H1 (cell line): ENCODE data around the gene CD48. TPM values are rescaled to one million over a fixed set of nuclear protein-coding genes. Genes with fewer than 3 reads are reported as not detected.

Source experiments
- CTCF ChIA-PET: fragments of 300-600 bp; sonication (Branson Sonifier 250); formaldehyde crosslinking; loops from one replicate; lab custom pipeline; 2021; ENCODE audit not compliant: partially characterized antibody; lab: Charles Lee
- POLR2A ChIA-PET: fragments of 300-600 bp; sonication (Branson Sonifier 250); formaldehyde crosslinking; loops from one replicate; lab custom pipeline; 2021; ENCODE audit warnings: inconsistent platforms; ENCODE audit not compliant: partially characterized antibody; lab: Charles Lee
- DNase-seq, 2 experiments: peaks; one replicate each; pipeline versions ENCODE4 v3.0.0 to v3.0.0-alpha.2; 2010 to 2022; ENCODE audit warnings: low spot score in 2 of 2, low read depth in 1 of 2, mixed read lengths in 1 of 2
- FAIRE-seq: peaks from 2 replicates; lab custom pipeline; 2011; peaks lifted over from hg19 to GRCh38; lab: Jason Lieb, UNC
- H2AFZ ChIP-seq: 2 replicates; pipeline ENCODE4 v1.8.1; 2012; ENCODE audit warnings: low read length, inconsistent platforms
- H2AK5ac ChIP-seq: 2 replicates; pipeline ENCODE4 v1.6.1; 2013; ENCODE audit warnings: low read depth, low read length
- H2BK120ac ChIP-seq: replicated peaks from 2 replicates; pipeline ENCODE3; 2013; ENCODE audit warnings: low read depth, low read length, inconsistent platforms
- H2BK12ac ChIP-seq: 2 replicates; pipeline ENCODE4 v1.6.1; 2013; ENCODE audit warnings: low read depth, low read length
- H2BK15ac ChIP-seq: 2 replicates; pipeline ENCODE4 v1.6.1; 2013; ENCODE audit warnings: low read length
- H2BK20ac ChIP-seq: 2 replicates; pipeline ENCODE4 v1.6.1; 2013; ENCODE audit warnings: low read length
- H2BK5ac ChIP-seq: 2 replicates; pipeline ENCODE4 v1.6.1; 2013; ENCODE audit warnings: low read depth, low read length
- H3K14ac ChIP-seq: 2 replicates; pipeline ENCODE4 v1.6.1; 2013; ENCODE audit warnings: inconsistent platforms; ENCODE audit not compliant: insufficient read length
- H3K18ac ChIP-seq: 2 replicates; pipeline ENCODE4 v1.6.1; 2013; ENCODE audit warnings: low read length; ENCODE audit errors: extremely low read depth
- H3K23ac ChIP-seq: 2 replicates; pipeline ENCODE4 v1.6.1; 2013; ENCODE audit warnings: inconsistent platforms; ENCODE audit not compliant: insufficient read length
- H3K23me2 ChIP-seq: 2 replicates; pipeline ENCODE4 v1.6.1; 2013; ENCODE audit warnings: low read depth, low read length
- H3K27ac ChIP-seq: 2 replicates; pipeline ENCODE4 v1.6.1; 2011; ENCODE audit warnings: low read depth, low read length, inconsistent platforms
- H3K27me3 ChIP-seq, 4 experiments: replicated peaks in 1 of 4; 1 replicate in 1 of 4; 2 replicates in 3 of 4; pipeline versions ENCODE4 v1.6.1 to v1.8.1; 2011 to 2013; ENCODE audit warnings: low read length in 3 of 4, mild to moderate bottlenecking in 3 of 4, inconsistent platforms in 2 of 4, mixed read lengths in 2 of 4, moderate library complexity in 1 of 4; ENCODE audit not compliant: control insufficient read depth in 3 of 4, insufficient read depth in 3 of 4; ENCODE audit errors: extremely low read depth in 1 of 4
- H3K36me3 ChIP-seq, 4 experiments: 2 replicates each; pipeline versions ENCODE4 v1.6.1 to v1.8.1; 2011 to 2013; ENCODE audit warnings: mild to moderate bottlenecking in 4 of 4, low read length in 3 of 4, moderate library complexity in 2 of 4, control low read depth in 1 of 4, inconsistent platforms in 1 of 4; ENCODE audit not compliant: insufficient read depth in 4 of 4, control insufficient read depth in 2 of 4
- H3K4ac ChIP-seq: replicated peaks from 2 replicates; pipeline ENCODE3; 2013; ENCODE audit warnings: low read length, low read depth, mixed read lengths, inconsistent platforms; ENCODE audit not compliant: insufficient read length
- H3K4me1 ChIP-seq, 4 experiments: replicated peaks in 1 of 4; 1 replicate in 1 of 4; 2 replicates in 3 of 4; pipeline versions ENCODE4 v1.6.1 to v1.8.1; 2011 to 2013; ENCODE audit warnings: low read length in 3 of 4, inconsistent platforms in 2 of 4, mixed read lengths in 1 of 4; ENCODE audit not compliant: insufficient read depth in 4 of 4, control insufficient read depth in 3 of 4
- H3K4me2 ChIP-seq, 2 experiments: 2 replicates each; pipeline versions ENCODE4 v1.6.1 to v1.8.1; 2011 to 2013; ENCODE audit warnings: low read depth in 2 of 2, low read length in 2 of 2, control low read depth in 1 of 2, inconsistent platforms in 1 of 2, mild to moderate bottlenecking in 1 of 2; ENCODE audit not compliant: insufficient read depth in 1 of 2
- H3K4me3 ChIP-seq, 4 experiments: fragments of 200-600, 300-600 bp in 1 of 4; sonication (generic), shearing (Covaris generic), sonication (Bioruptor Twin) in 1 of 4; 2 replicates each; pipeline versions ENCODE4 v1.5.1 to v1.8.1; 2011 to 2016; ENCODE audit warnings: low read length in 4 of 4, low read depth in 3 of 4, control low read depth in 2 of 4, inconsistent platforms in 2 of 4, mild to moderate bottlenecking in 2 of 4, mixed read lengths in 1 of 4, moderate library complexity in 1 of 4; ENCODE audit not compliant: insufficient read depth in 2 of 4; ENCODE audit errors: extremely low read depth in 1 of 4
- H3K56ac ChIP-seq: replicated peaks from 2 replicates; pipeline ENCODE3; 2013; ENCODE audit warnings: low read depth, mild to moderate bottlenecking, mixed read lengths, low read length, inconsistent platforms; ENCODE audit not compliant: insufficient read length
- H3K79me1 ChIP-seq: 2 replicates; pipeline ENCODE4 v1.6.1; 2013; ENCODE audit warnings: low read depth, low read length, control low read depth
- H3K79me2 ChIP-seq, 2 experiments: 2 replicates each; pipeline versions ENCODE4 v1.6.1 to v1.8.1; 2012 to 2013; ENCODE audit warnings: low read length in 2 of 2, mild to moderate bottlenecking in 2 of 2, inconsistent platforms in 1 of 2; ENCODE audit not compliant: insufficient read depth in 2 of 2, control insufficient read depth in 1 of 2
- H3K9ac ChIP-seq, 4 experiments: replicated peaks in 1 of 4; 1 replicate in 1 of 4; 2 replicates in 3 of 4; pipeline versions ENCODE4 v1.6.1 to v1.8.1; 2011 to 2013; ENCODE audit warnings: low read depth in 3 of 4, low read length in 3 of 4, control low read depth in 2 of 4, mild to moderate bottlenecking in 2 of 4, moderate library complexity in 2 of 4, inconsistent platforms in 1 of 4; ENCODE audit errors: extremely low read depth in 1 of 4
- H3K9me3 ChIP-seq, 2 experiments: 2 replicates each; pipeline versions ENCODE4 v1.6.1 to v1.8.1; 2012 to 2013; ENCODE audit warnings: mild to moderate bottlenecking in 2 of 2, moderate library complexity in 2 of 2, control low read depth in 1 of 2, inconsistent platforms in 1 of 2, low read depth in 1 of 2, low read length in 1 of 2, mixed read lengths in 1 of 2; ENCODE audit not compliant: insufficient read depth in 2 of 2
- H4K20me1 ChIP-seq, 2 experiments: replicated peaks in 1 of 2; 2 replicates each; pipeline versions ENCODE3 to v1.8.1; 2011 to 2013; ENCODE audit warnings: inconsistent platforms in 2 of 2, low read length in 2 of 2, mild to moderate bottlenecking in 1 of 2; ENCODE audit not compliant: insufficient read depth in 2 of 2, control insufficient read depth in 1 of 2
- H4K5ac ChIP-seq: 2 replicates; pipeline ENCODE4 v1.6.1; 2013; ENCODE audit warnings: low read length, low read depth, mixed read lengths, inconsistent platforms; ENCODE audit not compliant: insufficient read length
- H4K8ac ChIP-seq: 2 replicates; pipeline ENCODE4 v1.8.0; 2013; ENCODE audit warnings: mild to moderate bottlenecking, moderate library complexity, low read length, inconsistent platforms; ENCODE audit not compliant: insufficient read depth; ENCODE audit errors: extremely low read depth
- H4K91ac ChIP-seq: replicated peaks from 2 replicates; pipeline ENCODE3; 2013; ENCODE audit warnings: low read length, mixed read lengths, inconsistent platforms; ENCODE audit not compliant: insufficient read length
- ZNF274 ChIP-seq: IDR thresholded peaks from 2 replicates; pipeline ENCODE4 v1.7.0; 2012; ENCODE audit warnings: low read length, borderline replicate concordance; ENCODE audit errors: extremely low read depth
- WGBS, 2 experiments: shearing (Covaris generic) in 1 of 2; methylation state at CpG; one replicate each; pipeline versions ENCODE4 v1.1.6 to v1.1.7; 2013 to 2015; ENCODE audit warnings: low lambda C conversion rate in 2 of 2, mixed read lengths in 2 of 2, inconsistent platforms in 1 of 2, low coverage in 1 of 2, missing lambda C conversion rate in 1 of 2; ENCODE audit not compliant: insufficient replicate concordance in 2 of 2, insufficient coverage in 1 of 2, insufficient read length in 1 of 2; ENCODE audit errors: extremely low coverage in 1 of 2, missing lambda C conversion rate in 1 of 2; 5-methylcytosine and 5-hydroxymethylcytosine counted together
- polyA plus RNA-seq, 7 experiments: library from polyadenylated mRNA; depleted of rRNA in 3 of 7; stranded (reverse) in 5 of 7; unstranded in 2 of 7; fragments of >200 nt in 5 of 7; fragments of 200-250 nt in 2 of 7; gene quantifications; 1 replicate in 5 of 7; 2 replicates in 1 of 7; 4 replicates in 1 of 7; pipeline versions ENCODE4 v1.2.1 to v1.2.3, GENCODE V29; 2011 to 2013; ENCODE audit warnings: missing spikeins in 2 of 7, mixed read lengths in 2 of 7
- total RNA-seq: library from RNA; stranded (reverse); fragmentation: NEBNext Ultra II Directional; extraction: Animal tissue kit (Norgen Biotek cat#: 25700); gene quantifications from 2 replicates; pipeline ENCODE4 v1.2.1, GENCODE V29; 2021

CD48 gene
- total and polyA plus RNA-seq, 2 of the 8 experiments (the other 6 are each of a cell fraction or from before 2014, with no cell fraction given): 0.08 TPM; not detected in 1

GRCh38 chr1:160643138-160643537, 68.5 kb downstream of the CD48 start:
- Histone ChIP-seq H3K9ac (no peak overlapping the region), H2AFZ (no peak overlapping the region), H3K79me1 (no peaks in the 10 kb centered on the region), H3K18ac (no peak overlapping the region)
- TF ChIP-seq ZNF274: no peak
- TF ChIP-seq, all 59 proteins: peak for 0
- H3K27ac ChIP-seq: no peak overlapping the region
- H4K5ac ChIP-seq: no peak overlapping the region
- no peak overlapping the region for H2BK5ac ChIP-seq
- H3K9me3 ChIP-seq: no peaks in the 10 kb centered on the region
- DNase-seq: no peak
- no peaks in the 10 kb centered on the region for H3K4me1 ChIP-seq
- H3K4me3 ChIP-seq: no peak overlapping the region; a peak in 1 of 8 replicates
- H3K4ac ChIP-seq: no peak overlapping the region
- no peak overlapping the region for H3K56ac ChIP-seq
- no peak overlapping the region for H2BK20ac ChIP-seq
- no peak for FAIRE-seq
- POLR2A ChIA-PET: no interaction called here
- H4K20me1 ChIP-seq: no peaks in the 10 kb centered on the region
- H3K23me2 ChIP-seq: no peaks in the 10 kb centered on the region
- no peak overlapping the region for H2BK120ac ChIP-seq
- 92% methylated on average over 5 of the region's 5 CpGs; no CpG with 5 or more reads in 1 of the 2 experiments for WGBS, 2 experiments
- H4K8ac ChIP-seq: no peak overlapping the region
- no peak overlapping the region for H2BK12ac ChIP-seq
- CTCF ChIA-PET: interaction anchor here (2.1 kb wide), 1 partner anchor 38 kb away, joined by 7 read pairs; no protein-coding TSS in a partner anchor
- no peak overlapping the region for H3K14ac ChIP-seq
- no peak overlapping the region for H3K23ac ChIP-seq
- H4K91ac ChIP-seq: no peak overlapping the region
- no peaks in the 10 kb centered on the region for H3K79me2 ChIP-seq
- H2AK5ac ChIP-seq: no peak overlapping the region
- H3K4me2 ChIP-seq: no peak overlapping the region
- peaks cover 0 to 3% (median 0%) of the 10 kb centered on the region in 4 experiments; a peak in 1 of 7 replicates for H3K27me3 ChIP-seq
- H2BK15ac ChIP-seq: no peak overlapping the region
- no peaks in the 10 kb centered on the region for H3K36me3 ChIP-seq
